HepG2 (cell line): ENCODE results near the gene NOP56. TPM values are rescaled to one million over a fixed set of nuclear protein-coding genes. Genes with fewer than 3 reads are reported as not detected.
A peak's percentile ranks its signal among the peaks of the same experiment; 100 is the strongest.

ENCODE experiments used
- CREBL2 ChIP-seq: sonication (generic); formaldehyde crosslinking; IDR thresholded peaks from 2 replicates; pipeline ENCODE4 v1.8.1; 2023; ENCODE audit warnings: missing genetic modification reagents, mild to moderate bottlenecking, borderline replicate concordance
- HNRNPLL ChIP-seq: fragments of 200-400 bp; formaldehyde crosslinking; IDR thresholded peaks from 2 replicates; pipeline ENCODE4 v1.6.1; 2017; ENCODE audit warnings: mild to moderate bottlenecking, low read depth, low read length; ENCODE audit not compliant: poor library complexity, severe bottlenecking
- PRDM15 ChIP-seq: sonication (generic); formaldehyde crosslinking; IDR thresholded peaks from 2 replicates; pipeline ENCODE4 v1.4.0; 2020; ENCODE audit warnings: missing genetic modification reagents
- PRPF4 ChIP-seq: fragments of 200-400 bp; formaldehyde crosslinking; IDR thresholded peaks from 2 replicates; pipeline ENCODE4 v1.6.1; 2016; ENCODE audit warnings: low read length, low read depth; ENCODE audit not compliant: poor library complexity, severe bottlenecking
- RAD21 ChIP-seq: fragments of 450-650 bp; formaldehyde crosslinking; IDR thresholded peaks from 2 replicates; pipeline ENCODE4 v1.5.0; 2020; ENCODE audit warnings: mild to moderate bottlenecking
- SP2 ChIP-seq: sonication (generic); formaldehyde crosslinking; IDR thresholded peaks from 2 replicates; pipeline ENCODE4 v1.5.1; 2020; ENCODE audit warnings: mild to moderate bottlenecking, missing genetic modification reagents
- SRSF1 ChIP-seq: fragments of 200-400 bp; formaldehyde crosslinking; optimal IDR thresholded peaks from 2 replicates; pipeline ENCODE3; 2017; ENCODE audit warnings: mild to moderate bottlenecking, low read depth, low read length, moderate library complexity
- TOPORS ChIP-seq: sonication (generic); formaldehyde crosslinking; IDR thresholded peaks from 2 replicates; pipeline ENCODE4 v1.8.0; 2023; ENCODE audit warnings: mild to moderate bottlenecking, missing genetic modification reagents
- UBTF ChIP-seq: sonication (generic); formaldehyde crosslinking; IDR thresholded peaks from 2 replicates; pipeline ENCODE4 v1.4.0; 2020; ENCODE audit warnings: mild to moderate bottlenecking, missing genetic modification reagents
- YY1 ChIP-seq: IDR thresholded peaks from 2 replicates; pipeline ENCODE4 v1.6.1; 2011; ENCODE audit warnings: low read length, low read depth, moderate library complexity, mild to moderate bottlenecking; ENCODE audit not compliant: insufficient read depth, insufficient replicate concordance
- ZKSCAN1 ChIP-seq: fragments of 150-350 bp; IDR thresholded peaks from 2 replicates; pipeline ENCODE4 v1.6.1; 2014; ENCODE audit warnings: low read length
- ZNF275 ChIP-seq: sonication (generic); formaldehyde crosslinking; IDR thresholded peaks from 2 replicates; pipeline ENCODE4 v1.8.0; 2022; ENCODE audit warnings: missing genetic modification reagents, mild to moderate bottlenecking, inconsistent platforms, borderline replicate concordance
- ZNF280D ChIP-seq: sonication (generic); formaldehyde crosslinking; IDR thresholded peaks from 2 replicates; pipeline ENCODE4 v1.5.1; 2020; ENCODE audit warnings: mild to moderate bottlenecking, missing genetic modification reagents
- ZNF484 ChIP-seq: sonication (generic); formaldehyde crosslinking; IDR thresholded peaks from 2 replicates; pipeline ENCODE4 v1.5.1; 2020; ENCODE audit warnings: mild to moderate bottlenecking, low read depth, missing genetic modification reagents, borderline replicate concordance
- ZNF670 ChIP-seq: sonication (generic); formaldehyde crosslinking; IDR thresholded peaks from 2 replicates; pipeline ENCODE4 v1.8.0; 2022; ENCODE audit warnings: mild to moderate bottlenecking, missing genetic modification reagents, borderline replicate concordance
- ZNF713 ChIP-seq: sonication (generic); formaldehyde crosslinking; IDR thresholded peaks from 2 replicates; pipeline ENCODE4 v1.4.0; 2020; ENCODE audit warnings: mild to moderate bottlenecking, missing genetic modification reagents
- polyA plus RNA-seq, 8 experiments: library from polyadenylated mRNA; depleted of rRNA in 3 of 8; stranded (reverse) in 7 of 8; unstranded in 1 of 8; fragments of >200 nt; fragmentation: Illumina TruSeq in 4 of 8; extraction: Trizol in 4 of 8; gene quantifications; 2 replicates each; pipeline versions ENCODE4 v1.2.1 to v1.2.3, GENCODE V29; 2011 to 2016; ENCODE audit warnings: low read depth in 4 of 8, missing spikeins in 1 of 8, mixed read lengths in 1 of 8; ENCODE audit not compliant: insufficient read depth in 1 of 8
- total RNA-seq, 5 experiments: library from RNA; depleted of rRNA; stranded (reverse); fragments of >200 nt; fragmentation: Illumina TruSeq; extraction: Trizol; gene quantifications; 2 replicates each; pipeline ENCODE4 v1.2.3, GENCODE V29; 2016; ENCODE audit warnings: low read depth in 1 of 5

The NOP56 gene
- total and polyA plus RNA-seq, 2 of the 13 experiments (the other 11 are each of a cell fraction or from before 2014, with no cell fraction given): 369 to 1,116 TPM

- TF ChIP-seq ZNF275: no peak
- TF ChIP-seq CREBL2 (CRISPR knock-in tag): no peak
- TF ChIP-seq ZNF670: peak; percentile 59; the same call in 1 of the 2 replicates
- 0 out of 2 replicates have a peak, but pooled peaks have one; percentile 25 for TF ChIP-seq RAD21 (CRISPR knock-in tag)
- 0 out of 2 replicates have a peak, but pooled peaks have one; percentile 57 for TF ChIP-seq ZNF713 (CRISPR knock-in tag)
- peak; percentile 23 for TF ChIP-seq YY1
- 0 out of 2 replicates have a peak, but pooled peaks have one; percentile 38 for TF ChIP-seq PRDM15 (CRISPR knock-in tag)
- peak; percentile 52 for TF ChIP-seq SRSF1
- no peak for TF ChIP-seq SP2 (CRISPR knock-in tag)
- TF ChIP-seq ZKSCAN1: no peak
- peak; percentile 61 for TF ChIP-seq UBTF (CRISPR knock-in tag)
- TF ChIP-seq PRPF4: no peak
- 0 out of 2 replicates have a peak, but pooled peaks have one; percentile 36 for TF ChIP-seq ZNF280D (CRISPR knock-in tag)
- TF ChIP-seq TOPORS (CRISPR knock-in tag): 0 out of 2 replicates have a peak, but pooled peaks have one; percentile 53
- 0 out of 2 replicates have a peak, but pooled peaks have one; percentile 55 for TF ChIP-seq ZNF484 (CRISPR knock-in tag)
- TF ChIP-seq HNRNPLL: peak; percentile 72
These were observed 39.8 kb downstream of the NOP56 start, which contains the start of gene EBF4 (continued) for GRCh38 chr20:2692036-2692885.
